GM21737 (cell line): Measurements from ENCODE around the gene LONRF3.

Experiments used
- ATAC-seq: cut with Tn5 transposase; IDR thresholded peaks from one replicate; pipeline ENCODE4 v1.9.1; 2021; ENCODE audit warnings: mild to moderate bottlenecking, moderate library complexity; ENCODE audit not compliant: unreplicated experiment

LONRF3 gene

DNA sequence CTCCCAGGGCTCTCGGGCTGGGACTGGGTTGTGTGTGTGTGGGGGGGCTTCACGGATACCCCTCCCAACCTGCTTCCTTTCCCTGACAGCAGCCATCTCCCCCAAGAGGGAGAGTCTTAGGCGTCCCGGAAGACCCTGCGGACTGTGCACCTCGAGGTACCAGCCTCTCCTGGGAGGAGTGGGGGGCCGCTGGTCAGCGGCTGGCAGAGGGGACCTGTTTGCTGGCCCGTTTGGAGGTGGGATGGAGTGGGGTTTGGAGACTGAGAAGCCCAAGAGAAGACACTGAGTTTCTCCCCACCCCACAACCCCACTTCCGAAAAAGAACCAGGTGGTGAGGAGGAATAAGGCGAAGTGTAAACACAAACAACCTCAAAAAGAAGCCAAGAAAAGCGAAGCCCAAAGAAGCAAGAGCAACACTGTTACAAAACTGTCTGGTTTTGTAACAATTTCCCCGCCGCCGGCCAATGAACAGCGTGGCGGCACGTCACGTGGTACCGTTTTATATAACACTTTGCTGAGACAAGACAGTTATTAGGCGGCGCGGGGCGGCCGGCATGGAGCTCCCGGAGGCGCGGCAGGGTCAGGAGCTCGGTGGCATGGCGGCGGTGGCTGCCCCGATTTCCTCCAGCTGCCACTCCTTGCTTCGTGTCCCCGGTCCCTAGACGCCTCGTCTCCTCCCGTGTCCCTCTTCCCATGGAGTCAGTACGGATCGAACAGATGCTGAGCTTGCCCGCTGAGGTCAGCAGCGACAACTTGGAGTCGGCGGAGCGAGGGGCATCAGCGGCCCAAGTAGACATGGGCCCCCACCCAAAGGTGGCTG lies at the start of gene LONRF3:
TSS of gene LONRF3 (plus strand) at position 531 of the 820 bp plus-strand sequence. CDS start at position 694, 163 bp downstream.
- ATAC-seq: no peak

DNA sequence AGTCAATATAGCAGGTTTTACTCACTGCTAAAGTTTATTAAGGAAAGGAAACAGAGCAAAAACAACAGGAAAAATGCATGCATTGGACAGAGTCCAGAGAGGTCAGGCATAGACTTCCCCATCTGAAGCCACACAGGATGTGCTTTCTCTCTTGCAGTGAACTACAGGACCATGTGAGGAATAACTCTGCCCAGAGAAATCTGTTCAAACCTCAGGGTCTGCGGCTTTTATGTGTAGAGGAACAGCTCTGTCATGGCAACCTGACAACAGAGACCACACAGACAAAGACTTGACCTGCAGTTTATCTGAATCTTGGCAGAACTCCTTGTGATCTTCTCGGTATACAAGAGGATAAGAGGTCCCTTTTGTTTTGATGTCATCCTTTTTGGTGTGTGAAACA lies 46.3 kb upstream of the LONRF3 start:
- no peak for ATAC-seq

DNA sequence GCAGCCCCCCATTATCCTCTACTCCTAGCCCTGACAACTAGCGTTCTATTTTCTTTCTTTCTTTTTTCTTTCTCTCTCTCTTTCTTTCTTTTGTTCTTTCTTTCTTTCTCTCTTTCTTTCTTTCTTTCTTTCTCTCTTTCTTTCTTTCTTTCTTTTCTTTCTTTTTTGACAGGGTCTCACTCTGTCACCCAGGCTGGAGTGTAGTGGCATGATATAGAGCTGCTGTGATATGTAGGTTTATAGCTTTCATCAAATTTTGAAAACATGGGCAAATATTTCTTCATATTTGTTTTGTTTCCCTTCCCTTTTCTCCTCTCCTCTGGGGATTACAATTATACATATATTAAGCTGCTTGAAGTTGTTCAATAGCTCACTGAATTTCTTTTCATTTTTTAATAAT lies 39.1 kb upstream of the LONRF3 start:
- no peak for ATAC-seq

DNA sequence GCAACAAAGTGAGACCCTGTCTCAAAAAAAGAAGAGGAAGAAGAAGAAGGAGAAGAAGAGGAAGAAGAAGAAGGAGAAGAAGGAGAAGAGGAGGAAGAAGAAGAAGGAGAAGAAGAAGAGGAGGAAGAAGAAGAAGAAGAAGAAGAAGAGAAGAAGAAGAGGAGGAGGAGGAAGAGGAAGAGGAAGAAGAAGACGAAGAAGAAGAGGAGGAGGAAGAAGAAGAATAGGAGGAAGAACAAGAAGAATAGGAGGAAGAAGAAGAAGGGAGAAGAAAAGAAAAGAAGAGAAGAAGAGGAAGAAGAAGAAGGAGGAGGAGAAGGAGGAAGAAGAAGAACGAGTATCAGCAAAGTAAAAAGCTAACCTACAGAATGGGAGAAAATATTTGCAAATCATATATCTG lies 33.3 kb upstream of the LONRF3 start:
- no peak for ATAC-seq

DNA sequence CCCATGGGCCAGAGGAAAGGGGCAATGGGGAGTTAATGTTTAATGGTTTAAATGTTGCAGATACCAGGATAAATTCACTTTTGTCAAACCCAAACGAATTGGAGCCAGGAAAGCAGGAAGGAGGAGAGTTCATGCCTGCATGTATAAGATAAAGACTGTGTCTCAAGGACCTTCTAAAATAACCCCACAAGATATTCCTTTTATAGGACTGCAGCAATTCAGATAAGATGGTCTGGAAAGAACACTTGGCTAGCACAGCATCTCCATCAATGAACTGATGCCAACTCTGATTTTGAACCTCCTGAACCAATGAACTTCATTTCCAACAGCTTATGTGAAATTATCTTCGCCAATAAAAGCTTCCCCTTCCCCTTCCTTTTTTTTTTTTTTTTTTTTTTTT lies 31.3 kb upstream of the LONRF3 start:
- no peak for ATAC-seq

DNA sequence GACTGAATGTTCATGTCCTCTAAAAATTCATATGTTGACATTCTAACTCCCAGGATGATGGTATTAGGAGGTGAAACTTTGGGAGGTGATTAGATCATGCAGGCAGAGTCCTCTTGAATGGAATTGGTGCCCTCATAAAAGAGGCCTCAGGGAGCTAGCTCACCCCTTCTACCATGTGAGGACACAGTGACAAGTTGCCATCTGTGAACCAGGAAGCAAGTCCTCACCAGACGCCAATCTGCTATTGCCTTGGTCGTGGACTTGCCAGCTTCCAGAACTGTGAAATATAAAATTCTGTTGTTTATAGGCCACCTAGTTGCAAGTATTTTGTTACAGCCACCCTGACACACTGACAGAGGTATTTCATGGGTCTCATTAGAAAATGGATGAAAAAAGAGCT lies 28.5 kb upstream of the LONRF3 start:
- ATAC-seq: no peak

DNA sequence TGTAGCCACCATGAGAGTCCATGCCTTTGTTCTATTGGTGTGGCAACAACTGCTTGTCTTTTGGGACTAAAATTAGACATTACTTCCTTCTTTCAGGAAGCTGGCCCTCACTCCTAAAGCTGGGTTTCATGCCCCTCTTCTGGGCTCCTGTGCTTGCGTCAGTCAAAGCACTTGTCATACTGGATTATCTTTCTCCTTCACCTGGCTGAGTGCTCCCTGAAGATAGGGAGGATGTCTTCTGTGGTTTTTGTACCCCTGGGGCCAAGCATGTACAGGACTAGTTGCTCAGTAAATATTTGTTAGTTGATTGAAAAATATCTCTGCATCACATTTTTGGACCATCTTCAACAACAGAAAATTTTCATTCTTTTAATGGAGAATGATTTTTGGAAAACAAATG lies 26.1 kb upstream of the LONRF3 start:
- ATAC-seq: no peak

DNA sequence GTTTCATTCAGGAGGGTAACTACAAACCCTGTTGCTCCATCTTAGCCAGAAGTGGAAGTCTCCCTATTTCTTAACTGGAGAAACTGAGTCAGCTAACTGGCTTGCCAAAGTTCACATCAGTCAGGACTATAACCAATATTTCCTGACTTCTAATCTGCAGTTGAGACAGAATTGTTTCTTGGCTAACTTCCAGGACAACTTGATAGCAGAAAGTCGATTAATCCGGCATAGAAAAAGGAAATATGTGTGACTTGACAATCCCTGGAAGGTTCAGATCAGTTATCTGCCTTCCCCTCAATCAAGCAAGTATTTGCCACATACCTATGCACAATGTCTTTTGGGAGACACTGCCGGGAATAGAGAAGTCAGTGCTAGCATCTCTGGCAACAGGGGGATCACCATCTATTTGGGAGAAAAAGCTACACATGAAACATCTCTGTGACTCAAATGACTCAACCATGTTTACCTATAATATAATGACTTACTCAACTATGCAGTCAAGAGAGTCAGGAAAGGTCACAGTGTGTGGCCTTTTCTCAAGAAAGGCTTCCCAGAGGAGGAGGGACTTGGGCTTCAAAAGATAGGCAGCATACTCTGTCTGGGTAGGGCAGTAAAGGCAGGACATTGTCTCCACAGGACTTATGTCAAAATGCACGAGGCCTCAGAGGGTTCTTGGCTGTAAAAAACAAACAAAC lies 12.4 kb upstream of the LONRF3 start:
- no peak for ATAC-seq

DNA sequence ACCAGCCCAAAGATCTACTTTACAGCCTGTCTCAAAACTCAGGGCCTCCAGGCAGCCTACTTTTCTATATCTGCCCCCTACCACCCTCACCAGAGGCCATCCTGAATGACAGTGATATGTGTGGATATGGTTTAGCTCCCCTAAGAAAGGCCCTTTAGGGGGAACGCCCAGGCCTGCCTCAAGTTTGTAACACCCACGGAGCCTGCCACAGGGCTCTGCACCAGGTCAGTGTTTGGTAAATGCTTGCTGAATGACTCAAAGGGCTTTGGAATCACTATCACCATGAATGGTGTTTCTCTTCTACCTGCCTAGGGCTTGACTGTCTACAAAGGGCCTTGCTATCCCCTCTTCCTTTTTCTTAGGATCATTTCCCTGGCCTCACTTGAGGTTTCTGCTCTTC lies 11.3 kb upstream of the LONRF3 start:
- no peak for ATAC-seq

DNA sequence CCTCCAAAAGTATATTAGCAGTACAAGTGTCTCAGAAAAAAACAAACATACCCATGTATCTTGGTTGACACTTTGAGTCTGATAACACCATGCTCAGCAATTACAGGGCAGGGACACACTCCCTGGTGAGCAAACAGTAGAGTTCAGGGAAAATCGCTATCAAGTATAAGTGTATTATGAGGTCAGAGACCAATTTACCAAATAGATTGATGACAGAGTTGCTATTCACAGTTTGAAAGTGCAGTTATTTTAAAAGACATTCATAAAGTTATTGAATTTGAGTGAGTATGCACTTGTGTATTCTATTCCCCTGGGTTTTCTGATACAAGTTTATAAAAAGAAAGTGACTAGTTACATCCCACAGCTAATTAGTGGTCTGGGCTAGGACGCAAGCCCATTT lies 10.2 kb upstream of the LONRF3 start:
- no peak for ATAC-seq

DNA sequence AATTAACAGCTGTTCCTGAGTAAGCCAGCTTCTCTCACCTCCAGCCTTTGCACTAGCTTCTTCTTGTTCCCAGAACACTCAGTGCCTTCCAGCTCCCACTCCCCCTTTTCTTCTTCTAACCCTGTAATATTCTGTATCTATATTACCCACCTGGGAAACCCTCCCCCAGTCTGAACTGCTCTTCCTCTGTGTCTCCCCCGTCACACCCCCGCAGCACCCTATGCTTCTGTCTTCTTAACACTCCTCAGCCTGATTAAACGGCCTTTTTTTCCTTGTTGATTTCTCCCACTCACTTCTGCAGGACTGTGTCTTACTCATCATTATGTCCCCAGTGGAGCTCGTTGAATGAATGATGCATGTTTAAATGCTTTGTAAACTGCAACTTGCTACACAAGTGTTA lies 9.0 kb upstream of the LONRF3 start:
- ATAC-seq: no peak

DNA sequence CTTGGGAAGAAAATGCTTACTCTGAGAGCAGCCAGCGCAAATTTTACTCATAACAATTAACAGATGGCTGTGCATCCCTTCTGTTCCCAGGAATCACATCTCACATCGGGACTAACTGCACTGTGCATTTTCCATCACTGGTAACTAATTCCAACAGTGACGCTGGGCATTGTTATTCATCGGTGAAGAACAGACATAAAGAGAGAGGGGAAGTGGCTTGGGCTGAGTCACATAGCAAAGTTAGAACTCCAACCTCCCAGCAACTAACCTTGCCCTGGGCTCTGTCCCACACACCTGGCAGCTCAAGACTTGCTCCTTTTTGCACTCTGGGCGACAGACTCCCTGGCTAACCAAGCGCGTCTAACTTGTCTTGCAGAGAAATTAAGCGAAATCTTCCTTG lies 6.4 kb upstream of the LONRF3 start:
- no peak for ATAC-seq

DNA sequence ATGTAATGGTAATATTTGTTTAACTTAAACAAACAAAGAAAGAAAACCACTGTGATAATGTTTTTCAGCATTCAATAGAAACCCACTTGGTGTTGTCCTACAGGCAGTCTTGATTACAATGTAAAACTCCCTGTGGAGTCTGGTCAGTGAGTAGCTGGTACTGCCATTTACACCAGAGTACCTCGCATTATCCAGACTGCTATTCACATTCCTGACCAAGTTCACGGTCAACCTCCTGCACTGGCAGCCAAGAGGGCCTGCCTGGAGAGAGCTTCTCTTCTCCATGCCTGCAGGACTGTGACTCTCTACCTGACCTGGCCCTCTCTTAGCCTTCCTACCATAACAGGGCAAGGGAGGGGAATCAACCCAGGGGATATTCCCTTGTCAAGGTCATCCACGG lies 2.9 kb upstream of the LONRF3 start:
- ATAC-seq: no peak

DNA sequence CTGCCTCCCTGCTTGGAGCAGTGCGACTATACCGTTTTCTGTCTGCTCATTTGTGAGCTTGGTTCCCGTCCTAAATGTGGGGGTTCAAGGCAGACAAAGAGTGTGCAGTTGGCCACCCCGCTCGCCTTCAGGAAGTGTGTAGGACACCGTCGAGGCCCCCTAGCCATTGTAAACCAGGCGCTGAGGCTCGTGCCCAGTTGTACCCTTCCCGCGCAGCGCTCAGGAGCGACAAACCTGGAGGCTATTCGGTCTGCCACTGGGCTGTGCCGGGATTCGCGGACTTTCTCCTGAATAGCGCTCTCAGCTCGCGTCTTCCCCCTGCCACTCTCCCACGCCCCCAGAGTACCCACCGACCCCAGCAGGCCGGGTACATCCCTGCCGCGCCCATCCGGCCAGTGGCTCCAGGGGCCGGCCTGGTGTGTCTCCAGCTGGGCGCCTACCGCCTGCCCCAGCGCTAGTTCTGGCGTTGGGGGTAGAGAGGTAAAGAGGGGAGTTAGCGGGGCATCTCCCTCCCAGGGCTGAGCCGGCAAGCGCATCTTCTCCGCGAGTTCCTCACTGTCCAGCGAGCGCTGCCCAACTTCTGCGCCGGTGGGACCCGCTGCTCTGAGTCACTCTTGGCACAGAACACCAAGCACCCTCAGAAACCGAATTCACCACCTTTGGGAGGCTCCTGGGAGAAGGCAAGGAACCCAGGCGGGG lies 880 bp upstream of the LONRF3 start:
- ATAC-seq: no peak

DNA sequence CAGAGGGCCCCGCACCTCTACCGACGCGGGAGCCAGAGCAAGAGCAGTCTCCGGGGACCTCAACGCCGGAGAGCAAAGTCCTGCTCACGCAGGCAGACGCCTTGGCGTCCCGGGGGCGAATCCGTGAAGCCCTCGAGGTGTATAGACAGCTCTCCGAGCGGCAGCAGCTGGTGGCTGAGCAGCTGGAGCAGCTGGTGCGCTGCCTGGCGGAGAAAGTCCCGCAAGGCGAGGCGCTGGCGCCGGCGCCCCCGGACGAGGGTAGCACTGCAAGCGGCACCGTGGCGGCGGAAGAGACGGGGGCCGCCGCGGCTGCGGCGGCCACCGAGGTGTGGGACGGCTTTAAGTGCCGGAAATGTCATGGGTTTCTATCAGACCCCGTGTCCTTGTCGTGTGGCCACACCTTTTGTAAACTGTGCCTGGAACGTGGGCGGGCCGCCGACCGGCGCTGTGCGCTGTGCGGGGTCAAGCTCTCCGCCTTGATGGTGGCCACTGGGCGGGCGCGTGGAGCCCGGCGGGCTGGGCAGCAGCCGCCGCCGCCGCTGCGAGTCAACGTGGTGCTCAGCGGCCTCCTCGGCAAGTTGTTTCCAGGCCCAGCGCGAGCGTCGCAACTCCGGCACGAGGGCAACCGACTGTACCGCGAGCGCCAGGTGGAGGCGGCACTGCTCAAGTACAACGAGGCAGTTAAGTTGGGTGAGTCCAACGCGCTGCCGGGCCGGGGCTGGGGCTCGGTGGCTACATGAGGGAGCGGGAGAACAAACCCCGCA lies 672 bp downstream of the LONRF3 start:
- ATAC-seq: no peak

DNA sequence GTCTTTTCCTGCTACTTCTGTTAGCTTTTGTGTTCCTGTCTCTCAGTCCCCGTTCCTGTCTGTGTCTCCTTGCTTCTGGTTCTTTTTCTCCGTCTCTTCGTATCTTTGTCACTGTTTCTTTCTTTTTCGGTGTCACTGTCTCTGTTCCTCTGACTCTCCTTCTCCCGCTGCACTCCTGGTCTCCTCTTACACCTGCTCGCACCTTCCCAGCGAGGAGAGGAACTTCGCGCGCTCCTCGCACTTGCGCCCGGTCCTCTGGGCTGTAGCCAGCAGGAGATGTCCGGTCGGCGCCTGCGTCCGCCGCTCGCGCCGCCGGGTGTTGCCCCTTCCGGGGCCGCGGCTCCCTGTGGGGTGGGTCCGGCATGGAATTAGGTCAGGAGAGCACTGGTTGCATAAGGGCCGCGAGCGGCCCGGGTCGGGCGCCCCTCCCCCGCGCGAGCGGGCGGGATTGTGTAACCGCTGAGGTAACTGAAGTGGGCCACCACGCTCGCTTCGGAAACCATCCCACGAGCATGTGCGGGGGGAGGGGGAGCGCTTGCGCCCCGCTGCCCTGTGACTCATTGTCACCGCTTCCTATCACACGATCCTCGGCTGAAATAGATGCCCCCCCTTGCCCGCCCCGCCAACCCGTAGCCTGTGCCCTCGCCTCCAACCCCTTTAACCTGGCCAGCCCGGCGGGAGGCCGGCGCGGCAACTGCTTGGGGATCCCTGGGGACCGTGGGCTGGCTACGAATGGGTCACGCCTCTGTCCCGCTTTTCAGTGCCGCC lies 1.6 kb downstream of the LONRF3 start:
- ATAC-seq: no peak

DNA sequence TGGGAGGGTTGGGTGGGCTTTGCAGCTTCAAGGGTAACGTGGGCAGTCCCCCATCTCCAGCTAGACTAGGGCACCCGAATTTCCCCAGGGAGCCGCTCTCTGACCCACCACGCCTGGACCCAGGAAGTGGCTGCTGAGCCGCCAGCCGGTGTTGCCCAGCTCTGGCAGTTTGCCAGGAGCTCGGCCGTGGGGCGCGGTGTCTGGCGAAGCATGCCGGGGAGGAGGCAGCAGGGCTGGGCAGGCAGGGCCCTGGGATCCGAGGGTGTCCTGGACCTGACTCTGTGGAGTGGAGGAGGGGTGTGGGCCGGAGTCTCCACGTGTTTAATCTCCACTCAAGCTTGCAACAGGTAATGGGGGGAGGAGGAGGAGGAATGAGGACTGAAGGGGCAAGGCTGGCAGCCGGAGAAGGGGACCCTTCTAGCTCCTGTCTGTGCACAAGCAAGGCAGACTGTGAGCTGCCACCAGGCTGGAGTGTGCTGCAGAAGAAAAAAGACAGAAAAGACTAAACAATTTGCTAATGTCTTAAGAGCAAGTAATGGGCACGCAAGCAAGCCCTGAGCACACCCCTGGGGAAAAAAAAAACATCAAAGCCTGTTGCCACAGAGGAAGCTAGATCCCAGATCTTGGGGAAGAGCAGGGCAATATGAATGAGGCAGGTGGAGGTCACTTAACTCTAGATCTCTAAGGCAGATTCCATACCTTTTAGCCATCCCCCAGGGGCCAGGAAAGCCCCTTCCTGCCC lies 2.4 kb downstream of the LONRF3 start:
- no peak for ATAC-seq

DNA sequence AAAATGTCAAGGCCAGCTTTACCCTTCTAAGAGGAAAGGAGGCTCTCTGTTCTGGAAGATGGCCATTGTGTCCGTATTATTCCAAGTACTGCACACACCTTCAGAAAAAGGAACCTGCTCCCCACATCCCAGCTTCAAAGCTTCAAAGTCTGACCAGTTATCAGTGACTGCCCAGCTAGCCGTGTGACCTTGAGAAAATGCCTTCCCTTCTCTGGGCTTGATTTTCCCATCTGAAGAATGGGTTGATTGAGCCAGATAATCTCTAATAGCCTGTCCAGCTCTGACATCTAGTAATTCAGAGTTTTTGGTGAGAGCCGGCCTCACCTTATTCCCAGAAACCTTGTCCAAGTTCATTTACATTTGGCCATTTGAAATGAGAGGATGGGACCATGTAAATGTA lies 3.0 kb downstream of the LONRF3 start:
- ATAC-seq: no peak

DNA sequence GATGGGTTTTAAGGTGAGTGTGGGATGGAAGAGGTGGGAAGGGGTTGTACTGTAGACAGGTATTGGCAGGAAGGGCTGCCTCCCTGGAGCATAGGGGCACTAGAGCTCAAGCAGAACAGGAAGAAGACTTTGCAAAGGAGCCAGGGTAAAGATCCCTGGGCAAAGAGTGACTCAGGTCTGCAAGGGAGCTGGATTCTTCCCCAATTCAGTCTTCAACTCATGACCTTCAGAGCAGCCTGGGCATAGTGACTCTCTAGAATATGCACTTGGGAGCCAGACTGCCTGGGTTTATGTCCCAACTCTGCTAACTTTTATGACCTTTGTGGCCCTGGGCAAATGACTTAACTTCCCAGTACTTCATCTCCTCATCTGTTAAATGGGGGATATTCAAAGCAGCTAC lies 4.0 kb downstream of the LONRF3 start:
- ATAC-seq: no peak

DNA sequence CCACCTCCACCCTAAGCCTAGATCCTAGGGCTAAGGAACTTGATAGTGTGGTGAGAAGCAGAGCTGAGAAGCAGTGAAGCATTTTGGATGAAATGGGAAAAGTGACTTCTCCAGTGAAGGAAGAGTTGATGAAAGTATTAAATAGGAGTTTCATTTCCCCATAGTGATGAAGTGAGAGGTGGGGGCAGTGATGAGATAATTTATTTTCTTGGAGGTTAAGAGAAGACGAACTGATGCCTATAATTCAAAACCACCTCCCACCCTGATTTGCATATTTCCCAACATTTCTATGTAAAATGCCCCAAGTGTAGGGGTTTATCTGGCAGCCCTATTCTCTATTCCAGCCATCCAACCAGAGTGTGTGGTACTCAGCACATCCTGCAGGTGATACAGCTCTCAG lies 6.3 kb downstream of the LONRF3 start:
- ATAC-seq: no peak
